HCT116 (cell line): ENCODE data around the gene TGM2.

Experiments
- CBX3 ChIP-seq: IDR thresholded peaks from 2 replicates; pipeline ENCODE4 v1.6.1; 2012; ENCODE audit warnings: low read depth
- CTCF ChIP-seq, 3 experiments: fragments of 200-600 bp in 1 of 3; sonication (generic) in 1 of 3; IDR thresholded peaks in 2 of 3; conservative IDR thresholded peaks in 1 of 3; 2 replicates each; pipeline ENCODE4 v1.5.1; 2012 to 2017; ENCODE audit warnings: low read depth in 2 of 3, low read length in 2 of 3, antibody characterized with exemption in 1 of 3, borderline replicate concordance in 1 of 3, control low read depth in 1 of 3, mild to moderate bottlenecking in 1 of 3, mixed read lengths in 1 of 3, mixed run types in 1 of 3, moderate library complexity in 1 of 3; ENCODE audit not compliant: insufficient read depth in 1 of 3
- EGR1 ChIP-seq: IDR thresholded peaks from 2 replicates; pipeline ENCODE4 v1.6.1; 2012; ENCODE audit warnings: low read depth
- EZH2 ChIP-seq: fragments of 200-600 bp; sonication (generic); IDR thresholded peaks from 2 replicates; pipeline ENCODE4 v1.6.1; 2017; ENCODE audit warnings: antibody characterized with exemption, mixed run types
- JUND ChIP-seq: IDR thresholded peaks from 2 replicates; pipeline ENCODE4 v1.6.1; 2012
- MAX ChIP-seq: IDR thresholded peaks from 2 replicates; pipeline ENCODE4 v1.6.1; 2012
- POLR2A ChIP-seq: IDR thresholded peaks from 2 replicates; pipeline ENCODE4 v1.7.0; 2011; ENCODE audit warnings: borderline replicate concordance; ENCODE audit not compliant: insufficient read depth, insufficient read length; ENCODE audit errors: extremely low read depth
- POLR2AphosphoS5 ChIP-seq: IDR thresholded peaks from 2 replicates; pipeline ENCODE4 v1.6.1; 2011; ENCODE audit warnings: mild to moderate bottlenecking, low read depth, low read length, moderate library complexity
- RAD21 ChIP-seq: IDR thresholded peaks from 2 replicates; pipeline ENCODE4 v1.6.1; 2012; ENCODE audit warnings: low read depth, mild to moderate bottlenecking
- SRF ChIP-seq: IDR thresholded peaks from 2 replicates; pipeline ENCODE4 v1.6.1; 2012; ENCODE audit warnings: low read depth
- TCF7L2 ChIP-seq: IDR thresholded peaks from 2 replicates; pipeline ENCODE4 v1.7.0; 2011; ENCODE audit warnings: borderline replicate concordance, inconsistent platforms; ENCODE audit not compliant: insufficient read depth, insufficient read length; ENCODE audit errors: extremely low read depth
- YY1 ChIP-seq: IDR thresholded peaks from 2 replicates; pipeline ENCODE4 v1.6.1; 2011; ENCODE audit warnings: low read length, low read depth, moderate library complexity, mild to moderate bottlenecking; ENCODE audit not compliant: insufficient replicate concordance; ENCODE audit errors: extremely low read depth
- TF ChIP-seq, protein P1 (sequence below): IDR thresholded peaks from 2 replicates; pipeline ENCODE4 v1.6.1; 2012; ENCODE audit warnings: low read depth
- TF ChIP-seq, protein P2 (sequence below): IDR thresholded peaks from 2 replicates; pipeline ENCODE4 v1.6.1; 2011; ENCODE audit warnings: mild to moderate bottlenecking, low read length, moderate library complexity; ENCODE audit not compliant: insufficient replicate concordance; ENCODE audit errors: extremely low read depth

DNA sequence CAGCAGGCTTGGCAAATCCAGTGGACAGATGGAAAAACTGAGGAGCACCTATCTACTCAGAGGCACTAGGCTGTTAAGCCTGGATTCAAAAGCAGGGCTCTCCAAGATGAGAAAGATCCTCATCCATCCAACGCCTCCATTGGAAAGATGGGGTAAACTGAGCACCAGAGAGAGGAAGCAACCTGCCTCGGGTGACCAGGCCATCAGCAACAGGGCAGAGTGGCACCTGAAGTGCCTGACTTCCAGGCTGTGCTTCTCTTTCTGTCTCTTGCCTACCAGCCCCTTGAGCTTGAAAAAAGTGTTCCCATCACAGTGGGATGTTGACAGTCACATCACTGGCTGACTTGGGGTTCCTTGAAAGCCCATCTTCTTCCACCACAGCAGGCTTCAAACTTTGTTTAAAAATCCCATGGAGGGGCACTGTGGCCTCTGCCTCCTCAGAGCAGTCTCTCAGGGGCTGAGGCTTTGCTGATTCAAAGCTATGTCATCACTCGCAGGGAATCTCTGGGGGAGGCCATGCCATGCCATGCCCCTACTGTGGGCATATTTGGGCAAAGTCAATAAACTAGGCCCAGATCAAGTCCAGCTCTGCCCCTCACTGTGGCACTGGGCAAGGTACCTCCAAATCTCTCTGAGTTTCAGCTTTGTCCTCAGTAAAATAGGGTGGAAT is 44.8 kb upstream of the TGM2 start:
- TF ChIP-seq POLR2A = no peak
- no peak for TF ChIP-seq CTCF (IDR thresholded peaks at IDR 0.05 in 2 of 3, conservative IDR thresholded peaks at IDR 0.05 in 1 of 3; ENCODE audit: borderline replicate concordance in 1 of 3, insufficient read depth in 1 of 3, low read depth in 2 of 3, low read length in 2 of 3)
- TF ChIP-seq EGR1 = no peak
- no peak for TF ChIP-seq RAD21
- TF ChIP-seq EZH2 = no peak
- TF ChIP-seq JUND = no peak
- no peak for TF ChIP-seq CBX3
- no peak for TF ChIP-seq MAX
- no peak for TF ChIP-seq POLR2AphosphoS5
- TF ChIP-seq, protein P1, sequence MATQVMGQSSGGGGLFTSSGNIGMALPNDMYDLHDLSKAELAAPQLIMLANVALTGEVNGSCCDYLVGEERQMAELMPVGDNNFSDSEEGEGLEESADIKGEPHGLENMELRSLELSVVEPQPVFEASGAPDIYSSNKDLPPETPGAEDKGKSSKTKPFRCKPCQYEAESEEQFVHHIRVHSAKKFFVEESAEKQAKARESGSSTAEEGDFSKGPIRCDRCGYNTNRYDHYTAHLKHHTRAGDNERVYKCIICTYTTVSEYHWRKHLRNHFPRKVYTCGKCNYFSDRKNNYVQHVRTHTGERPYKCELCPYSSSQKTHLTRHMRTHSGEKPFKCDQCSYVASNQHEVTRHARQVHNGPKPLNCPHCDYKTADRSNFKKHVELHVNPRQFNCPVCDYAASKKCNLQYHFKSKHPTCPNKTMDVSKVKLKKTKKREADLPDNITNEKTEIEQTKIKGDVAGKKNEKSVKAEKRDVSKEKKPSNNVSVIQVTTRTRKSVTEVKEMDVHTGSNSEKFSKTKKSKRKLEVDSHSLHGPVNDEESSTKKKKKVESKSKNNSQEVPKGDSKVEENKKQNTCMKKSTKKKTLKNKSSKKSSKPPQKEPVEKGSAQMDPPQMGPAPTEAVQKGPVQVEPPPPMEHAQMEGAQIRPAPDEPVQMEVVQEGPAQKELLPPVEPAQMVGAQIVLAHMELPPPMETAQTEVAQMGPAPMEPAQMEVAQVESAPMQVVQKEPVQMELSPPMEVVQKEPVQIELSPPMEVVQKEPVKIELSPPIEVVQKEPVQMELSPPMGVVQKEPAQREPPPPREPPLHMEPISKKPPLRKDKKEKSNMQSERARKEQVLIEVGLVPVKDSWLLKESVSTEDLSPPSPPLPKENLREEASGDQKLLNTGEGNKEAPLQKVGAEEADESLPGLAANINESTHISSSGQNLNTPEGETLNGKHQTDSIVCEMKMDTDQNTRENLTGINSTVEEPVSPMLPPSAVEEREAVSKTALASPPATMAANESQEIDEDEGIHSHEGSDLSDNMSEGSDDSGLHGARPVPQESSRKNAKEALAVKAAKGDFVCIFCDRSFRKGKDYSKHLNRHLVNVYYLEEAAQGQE = no peak
- no peak for TF ChIP-seq SRF
- no peak for TF ChIP-seq TCF7L2
- TF ChIP-seq, protein P2, sequence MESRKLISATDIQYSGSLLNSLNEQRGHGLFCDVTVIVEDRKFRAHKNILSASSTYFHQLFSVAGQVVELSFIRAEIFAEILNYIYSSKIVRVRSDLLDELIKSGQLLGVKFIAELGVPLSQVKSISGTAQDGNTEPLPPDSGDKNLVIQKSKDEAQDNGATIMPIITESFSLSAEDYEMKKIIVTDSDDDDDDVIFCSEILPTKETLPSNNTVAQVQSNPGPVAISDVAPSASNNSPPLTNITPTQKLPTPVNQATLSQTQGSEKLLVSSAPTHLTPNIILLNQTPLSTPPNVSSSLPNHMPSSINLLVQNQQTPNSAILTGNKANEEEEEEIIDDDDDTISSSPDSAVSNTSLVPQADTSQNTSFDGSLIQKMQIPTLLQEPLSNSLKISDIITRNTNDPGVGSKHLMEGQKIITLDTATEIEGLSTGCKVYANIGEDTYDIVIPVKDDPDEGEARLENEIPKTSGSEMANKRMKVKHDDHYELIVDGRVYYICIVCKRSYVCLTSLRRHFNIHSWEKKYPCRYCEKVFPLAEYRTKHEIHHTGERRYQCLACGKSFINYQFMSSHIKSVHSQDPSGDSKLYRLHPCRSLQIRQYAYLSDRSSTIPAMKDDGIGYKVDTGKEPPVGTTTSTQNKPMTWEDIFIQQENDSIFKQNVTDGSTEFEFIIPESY = no peak
- TF ChIP-seq YY1 = no peak
